ENCODE results near the gene ITCH. TPM values are rescaled to one million over a fixed set of nuclear protein-coding genes. Genes with fewer than 3 reads are reported as not detected.
"Not testable (repeated sequence)": the region's sequence is repeated elsewhere in the genome, so short reads cannot be mapped to it uniquely, and the experiment has no call there.

The ITCH gene
- total and polyA plus RNA-seq, 9 donors = 18.1 to 46.4 (median 26.8) TPM

GRCh38 chr20:34473262-34473883 is 110.3 kb downstream of the ITCH start:
- WGBS (ENCODE audit: insufficient coverage) = 50% methylated on average over 1 of the region's 5 CpGs
- peak; percentile 33 for DNase-seq
- H3K36me3 ChIP-seq (ENCODE audit: control insufficient read depth, insufficient read depth, low read length) = peaks cover 8% of the 10 kb centered on the region
- no peaks in the 10 kb centered on the region for H3K27me3 ChIP-seq (ENCODE audit: control insufficient read depth, insufficient read depth, low read length)
- no peaks in the 10 kb centered on the region for H3K4me1 ChIP-seq (ENCODE audit: control insufficient read depth, insufficient read depth, low read length)
- H3K27ac ChIP-seq (ENCODE audit: low read length) = no peak overlapping the region
- H3K9me3 ChIP-seq (replicated peaks; ENCODE audit: control insufficient read depth, low read depth, low read length) = no peaks in the 10 kb centered on the region
- no peak overlapping the region for H3K4me3 ChIP-seq (ENCODE audit: low read length)

- WGBS (ENCODE audit: insufficient coverage) = 10% methylated on average over 20 of the region's 38 CpGs
- no peak overlapping the region for H3K4me3 ChIP-seq (ENCODE audit: low read length)
- H3K27me3 ChIP-seq (ENCODE audit: control insufficient read depth, insufficient read depth, low read length) = no peaks in the 10 kb centered on the region
- no peak overlapping the region for H3K27ac ChIP-seq (ENCODE audit: low read length)
- DNase-seq = peak; percentile 56
- H3K9me3 ChIP-seq (replicated peaks; ENCODE audit: control insufficient read depth, low read depth, low read length) = no peaks in the 10 kb centered on the region
- H3K36me3 ChIP-seq (ENCODE audit: control insufficient read depth, insufficient read depth, low read length) = peaks cover 14% of the 10 kb centered on the region
- H3K4me1 ChIP-seq (ENCODE audit: control insufficient read depth, insufficient read depth, low read length) = no peaks in the 10 kb centered on the region
Measured at GRCh38 chr20:34475979-34476736, 113.1 kb downstream of the ITCH start.

GRCh38 chr20:34479627-34480026 is 116.6 kb downstream of the ITCH start:
- peaks cover 37% of the 10 kb centered on the region for H3K36me3 ChIP-seq (ENCODE audit: control insufficient read depth, insufficient read depth, low read length)

GRCh38 chr20:34482154-34482553 is 119.1 kb downstream of the ITCH start:
- not testable (repeated sequence) for H3K27ac ChIP-seq (ENCODE audit: low read length); H3K9me3 ChIP-seq (replicated peaks; ENCODE audit: control insufficient read depth, low read depth, low read length); H3K4me1 ChIP-seq (ENCODE audit: control insufficient read depth, insufficient read depth, low read length); DNase-seq; H3K4me3 ChIP-seq (ENCODE audit: low read length); H3K27me3 ChIP-seq (ENCODE audit: control insufficient read depth, insufficient read depth, low read length)
- H3K36me3 ChIP-seq (ENCODE audit: control insufficient read depth, insufficient read depth, low read length) = peaks cover 39% of the 10 kb centered on the region
- no CpG with 5 or more reads among the region's 1 CpG for WGBS (ENCODE audit: insufficient coverage)

More at GRCh38 chr20:34479627-34480026, 116.6 kb downstream of the ITCH start:
- H3K27ac ChIP-seq (ENCODE audit: low read length) = no peak overlapping the region
- no CpG with 5 or more reads among the region's 4 CpGs for WGBS (ENCODE audit: insufficient coverage)
- H3K9me3 ChIP-seq (replicated peaks; ENCODE audit: control insufficient read depth, low read depth, low read length) = no peaks in the 10 kb centered on the region
- H3K4me3 ChIP-seq (ENCODE audit: low read length) = no peak overlapping the region
- no peaks in the 10 kb centered on the region for H3K4me1 ChIP-seq (ENCODE audit: control insufficient read depth, insufficient read depth, low read length)
- no peaks in the 10 kb centered on the region for H3K27me3 ChIP-seq (ENCODE audit: control insufficient read depth, insufficient read depth, low read length)
- no peak for DNase-seq

DNA sequence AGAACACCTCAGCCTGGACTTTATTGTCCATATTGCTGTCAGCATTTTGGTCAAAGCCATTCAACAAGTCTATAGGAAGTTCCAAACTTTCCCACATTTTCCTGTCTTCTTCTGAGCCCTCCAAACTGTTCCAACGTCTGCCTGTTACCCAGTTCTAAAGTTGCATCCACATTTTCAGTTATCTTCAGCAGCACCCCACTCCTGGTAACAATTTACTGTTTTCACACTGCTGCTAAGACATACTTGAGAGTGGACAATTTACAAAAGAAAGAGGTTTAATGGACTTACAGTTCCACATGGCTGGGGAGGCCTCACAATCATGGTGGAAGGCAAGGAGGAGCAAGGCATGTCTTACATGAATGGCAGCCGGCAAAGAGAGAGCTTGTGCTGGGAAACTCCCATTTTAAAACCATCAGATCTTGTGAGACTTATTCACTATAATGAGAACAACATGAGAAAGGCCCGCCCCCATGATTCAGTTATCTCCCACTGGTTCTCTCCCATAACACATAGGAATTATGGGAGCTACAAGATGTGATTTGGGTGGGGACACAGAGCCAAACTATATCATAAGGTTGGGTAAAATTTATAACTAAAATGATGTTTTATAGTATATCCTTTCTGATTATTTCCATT is 120.6 kb downstream of the ITCH start:
- H3K27me3 ChIP-seq (ENCODE audit: control insufficient read depth, insufficient read depth, low read length); H3K27ac ChIP-seq (ENCODE audit: low read length); H3K4me1 ChIP-seq (ENCODE audit: control insufficient read depth, insufficient read depth, low read length); DNase-seq; H3K9me3 ChIP-seq (replicated peaks; ENCODE audit: control insufficient read depth, low read depth, low read length); H3K4me3 ChIP-seq (ENCODE audit: low read length): not testable (repeated sequence)
- WGBS (ENCODE audit: insufficient coverage) = 100% methylated on average over 1 of the region's 3 CpGs
- peaks cover 46% of the 10 kb centered on the region for H3K36me3 ChIP-seq (ENCODE audit: control insufficient read depth, insufficient read depth, low read length)

DNA sequence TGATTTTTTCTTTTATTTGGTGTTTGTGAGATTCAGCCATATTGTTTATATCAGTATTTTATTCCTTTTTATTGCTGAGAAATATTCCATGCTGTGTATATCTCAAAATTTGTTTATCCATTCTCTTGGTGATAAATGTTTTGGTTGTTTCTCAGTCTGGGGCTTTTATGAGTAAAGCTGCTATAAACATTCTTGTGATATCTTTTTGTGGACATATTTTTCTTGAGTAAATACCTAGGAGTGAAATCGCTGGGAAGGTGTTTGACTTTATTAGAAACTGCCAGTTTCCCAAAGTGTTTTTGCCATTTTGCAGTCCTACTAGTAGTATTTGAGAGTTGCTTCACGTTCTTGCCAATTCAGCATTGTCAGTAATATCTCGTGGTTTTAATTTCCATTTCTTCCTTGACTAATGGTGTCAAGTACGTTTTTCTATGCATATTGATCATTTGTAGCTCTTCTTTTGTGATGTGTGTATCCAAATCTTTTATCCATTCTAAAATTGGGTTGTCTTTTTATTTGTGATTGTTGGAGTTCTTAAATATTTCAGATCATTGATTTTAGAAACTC is 122.1 kb downstream of the ITCH start:
- Histone ChIP-seq H3K36me3 (ENCODE audit: control insufficient read depth, insufficient read depth, low read length) (peaks cover 42% of the 10 kb centered on the region), H3K9me3 (replicated peaks; ENCODE audit: control insufficient read depth, low read depth, low read length) (no peaks in the 10 kb centered on the region), H3K4me1 (ENCODE audit: control insufficient read depth, insufficient read depth, low read length) (no peaks in the 10 kb centered on the region), H3K4me3 (ENCODE audit: low read length) (no peak overlapping the region), H3K27me3 (ENCODE audit: control insufficient read depth, insufficient read depth, low read length) (no peaks in the 10 kb centered on the region), H3K27ac (ENCODE audit: low read length) (no peak overlapping the region)
- WGBS (ENCODE audit: insufficient coverage) = 100% methylated on average over 1 of the region's 4 CpGs
- DNase-seq = no peak

DNA sequence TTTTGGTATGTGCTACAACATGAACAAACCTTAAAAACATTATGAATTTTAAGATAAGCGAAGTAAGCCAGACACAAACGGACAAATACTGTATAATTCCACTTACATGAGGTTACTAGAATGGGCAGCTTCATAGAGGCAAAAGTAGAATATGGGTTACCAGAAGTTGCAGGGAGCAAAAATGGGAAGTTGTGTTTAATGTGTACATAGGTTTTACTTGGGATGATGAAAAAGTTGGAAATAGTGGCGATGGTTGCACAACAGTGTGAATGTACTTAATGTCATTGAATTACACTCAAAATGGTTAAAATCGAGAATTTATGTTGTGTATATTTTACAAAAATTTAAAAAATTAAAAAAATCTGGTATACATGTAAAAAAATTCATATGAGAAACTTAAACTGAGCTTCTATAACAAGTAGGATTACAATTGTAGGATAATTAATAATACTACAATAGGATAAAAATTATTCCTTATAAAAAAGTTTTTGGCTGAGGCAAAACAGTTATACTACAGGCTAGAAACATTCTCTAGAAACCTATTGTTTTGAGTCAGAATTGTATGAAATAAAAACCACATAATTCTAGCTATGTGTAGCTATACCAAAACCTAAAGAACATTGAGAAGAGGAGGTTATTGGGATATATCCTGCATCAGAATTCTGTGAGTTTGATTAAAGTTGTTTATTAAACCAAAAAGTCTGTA is 128.3 kb downstream of the ITCH start:
- Histone ChIP-seq H3K27me3 (ENCODE audit: control insufficient read depth, insufficient read depth, low read length) (no peaks in the 10 kb centered on the region), H3K9me3 (replicated peaks; ENCODE audit: control insufficient read depth, low read depth, low read length) (no peaks in the 10 kb centered on the region), H3K36me3 (ENCODE audit: control insufficient read depth, insufficient read depth, low read length) (peaks cover 38% of the 10 kb centered on the region), H3K4me1 (ENCODE audit: control insufficient read depth, insufficient read depth, low read length) (no peaks in the 10 kb centered on the region), H3K27ac (ENCODE audit: low read length) (no peak overlapping the region), H3K4me3 (ENCODE audit: low read length) (no peak overlapping the region)
- no peak for DNase-seq
- 100% methylated on average over 1 of the region's 4 CpGs for WGBS (ENCODE audit: insufficient coverage)

- Histone ChIP-seq H3K4me3 (ENCODE audit: low read length) (no peak overlapping the region), H3K36me3 (ENCODE audit: control insufficient read depth, insufficient read depth, low read length) (peaks cover 40% of the 10 kb centered on the region), H3K27me3 (ENCODE audit: control insufficient read depth, insufficient read depth, low read length) (no peaks in the 10 kb centered on the region), H3K4me1 (ENCODE audit: control insufficient read depth, insufficient read depth, low read length) (no peaks in the 10 kb centered on the region), H3K27ac (ENCODE audit: low read length) (no peak overlapping the region), H3K9me3 (replicated peaks; ENCODE audit: control insufficient read depth, low read depth, low read length) (peaks cover 3% of the 10 kb centered on the region)
- no peak for DNase-seq
- WGBS (ENCODE audit: insufficient coverage) = no CpG with 5 or more reads among the region's 4 CpGs
Measured at GRCh38 chr20:34491932-34492509, 128.9 kb downstream of the ITCH start.

DNA sequence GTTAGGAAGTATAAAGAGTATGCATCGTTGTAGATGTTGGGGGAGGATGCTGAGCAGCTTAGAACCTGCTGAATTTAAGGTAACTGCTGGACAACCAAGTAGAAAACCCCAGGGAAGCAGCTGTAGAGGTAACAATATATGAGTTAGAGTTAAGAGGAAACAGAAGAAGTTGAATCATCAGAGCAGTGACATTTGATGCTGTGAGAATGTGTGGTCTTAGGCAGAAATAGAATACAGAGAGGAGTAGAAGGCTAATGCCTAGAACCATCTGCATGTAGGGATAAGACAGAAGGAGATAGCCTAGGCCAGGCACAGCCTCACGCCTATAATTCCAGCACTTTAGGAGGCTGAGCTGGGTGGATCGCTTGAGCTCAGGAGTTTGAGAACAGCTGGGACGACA is 130.6 kb downstream of the ITCH start:
- Histone ChIP-seq H3K4me3 (ENCODE audit: low read length) (no peak overlapping the region), H3K4me1 (ENCODE audit: control insufficient read depth, insufficient read depth, low read length) (no peaks in the 10 kb centered on the region), H3K36me3 (ENCODE audit: control insufficient read depth, insufficient read depth, low read length) (peaks cover 38% of the 10 kb centered on the region), H3K9me3 (replicated peaks; ENCODE audit: control insufficient read depth, low read depth, low read length) (peaks cover 9% of the 10 kb centered on the region), H3K27ac (ENCODE audit: low read length) (no peak overlapping the region), H3K27me3 (ENCODE audit: control insufficient read depth, insufficient read depth, low read length) (no peaks in the 10 kb centered on the region)
- DNase-seq = no peak
- 81% methylated on average over 3 of the region's 4 CpGs for WGBS (ENCODE audit: insufficient coverage)
